Measurements from ENCODE around the gene CMSS1. TPM values are rescaled to one million over a fixed set of nuclear protein-coding genes. Genes with fewer than 3 reads are reported as not detected.

Gene CMSS1
- total RNA-seq, 1 experiment from 2014 or later, result 64.1 TPM

DNA sequence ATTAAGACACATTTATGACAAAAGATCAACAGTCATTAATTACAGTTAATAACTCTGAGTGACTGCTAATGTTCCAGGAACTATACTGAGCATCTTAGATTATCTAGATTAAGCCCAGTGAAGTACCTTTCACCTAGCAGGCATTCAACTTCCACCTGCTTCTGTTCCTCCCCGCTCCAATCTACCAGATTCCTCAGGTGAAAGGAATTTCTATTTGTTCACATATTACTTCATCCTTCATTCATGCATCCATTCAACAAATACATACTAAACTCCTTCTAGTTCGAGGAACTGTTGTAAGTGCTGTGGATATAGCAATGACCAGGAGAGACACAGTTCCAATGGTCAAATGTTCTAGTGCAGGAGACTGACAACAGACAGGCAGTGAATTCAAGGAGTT lies 157.3 kb downstream of the CMSS1 start:
- H3K4me1 ChIP-seq (ENCODE audit: control insufficient read depth in 1 of 2, insufficient read depth in 2 of 2, low read length in 2 of 2), result peaks cover 0 to 4% of the 10 kb centered on the region in 2 experiments; a peak in 1 of 4 replicates
- no peaks in the 10 kb centered on the region for H3K27me3 ChIP-seq (ENCODE audit: insufficient read depth, low read length)
- no peak overlapping the region for H2AFZ ChIP-seq (ENCODE audit: low read depth, low read length, poor library complexity, severe bottlenecking)
- ChIA-PET CTCF (no interaction called here), POLR2A (no interaction called here), RAD21 (ENCODE audit: low non-redundant PET in 1 of 2, low total read pairs in 2 of 2, uncharacterized antibody in 2 of 2, unreplicated experiment in 2 of 2) (no interaction called here)
- H3K9ac ChIP-seq (ENCODE audit: low read length), result no peak overlapping the region
- no peaks in the 10 kb centered on the region for H3K36me3 ChIP-seq (ENCODE audit: control insufficient read depth in 1 of 2, insufficient read depth in 2 of 2, low read length in 2 of 2)
- H3K27ac ChIP-seq (ENCODE audit: low read depth, low read length), result no peak overlapping the region
- no peaks in the 10 kb centered on the region for H3K79me2 ChIP-seq (ENCODE audit: insufficient read depth, low read length)
- H3K9me2 ChIP-seq (ENCODE audit: insufficient read depth), result no peaks in the 10 kb centered on the region
- no peaks in the 10 kb centered on the region for H4K20me1 ChIP-seq (ENCODE audit: insufficient read depth)
- DNase-seq (ENCODE audit: low read depth, low spot score) (no peak), ATAC-seq (no peak)
- H3K9me3 ChIP-seq (ENCODE audit: control insufficient read depth in 1 of 2, insufficient read depth in 1 of 2, low read depth in 1 of 2, low read length in 2 of 2), result no peaks in the 10 kb centered on the region
- H3K4me2 ChIP-seq (ENCODE audit: low read length), result no peak overlapping the region
- H3K4me3 ChIP-seq (replicated peaks in 1 of 2; ENCODE audit: low read depth in 1 of 2, low read length in 2 of 2), result no peak overlapping the region
- intact Hi-C loops (cut with micrococcal nuclease), result no loop called here
- no peak for TF ChIP-seq POLR2A (IDR thresholded peaks at IDR 0.05; ENCODE audit: borderline replicate concordance, extremely low read depth, insufficient read depth, insufficient read length)
- TF ChIP-seq, protein P1, sequence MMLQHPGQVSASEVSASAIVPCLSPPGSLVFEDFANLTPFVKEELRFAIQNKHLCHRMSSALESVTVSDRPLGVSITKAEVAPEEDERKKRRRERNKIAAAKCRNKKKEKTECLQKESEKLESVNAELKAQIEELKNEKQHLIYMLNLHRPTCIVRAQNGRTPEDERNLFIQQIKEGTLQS (IDR thresholded peaks at IDR 0.05), result no peak
- no peak for TF ChIP-seq CEBPB (IDR thresholded peaks at IDR 0.05; ENCODE audit: low read depth)
- no peak for TF ChIP-seq POLR2AphosphoS5 (IDR thresholded peaks at IDR 0.05; ENCODE audit: low read depth, low read length)
- no peak for TF ChIP-seq YY1 (IDR thresholded peaks at IDR 0.05; ENCODE audit: extremely low read depth, insufficient replicate concordance, low read depth, low read length)
- no peak for TF ChIP-seq SIN3A (IDR thresholded peaks at IDR 0.05; ENCODE audit: low read depth)
- BruUV-seq (replicated peaks), result no TSS peak

DNA sequence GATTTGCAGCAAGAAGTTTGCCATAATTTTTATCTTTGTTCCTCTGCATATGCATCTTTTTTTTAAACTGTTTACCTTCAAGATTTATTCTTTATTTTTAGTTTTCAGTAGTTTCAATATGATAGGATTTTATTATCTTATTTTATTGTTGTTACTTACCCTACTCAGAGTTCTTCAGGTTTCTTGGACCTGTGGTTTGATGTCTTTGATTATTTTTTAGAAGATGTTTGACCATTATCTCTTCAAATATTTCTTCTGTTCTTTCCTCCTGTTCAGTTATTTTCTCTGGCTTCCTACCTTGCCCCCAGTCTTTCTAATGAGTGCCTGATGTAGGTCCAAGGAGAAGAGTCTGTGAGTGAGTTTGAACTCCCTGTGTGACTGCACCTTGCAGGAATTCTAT lies 158.9 kb downstream of the CMSS1 start:
- no peaks in the 10 kb centered on the region for H3K79me2 ChIP-seq (ENCODE audit: insufficient read depth, low read length)
- peaks cover 0 to 4% of the 10 kb centered on the region in 2 experiments; a peak in 1 of 4 replicates for H3K4me1 ChIP-seq (ENCODE audit: control insufficient read depth in 1 of 2, insufficient read depth in 2 of 2, low read length in 2 of 2)
- H3K9me3 ChIP-seq (ENCODE audit: control insufficient read depth in 1 of 2, insufficient read depth in 1 of 2, low read depth in 1 of 2, low read length in 2 of 2), result no peaks in the 10 kb centered on the region
- ChIA-PET POLR2A (no interaction called here), CTCF (no interaction called here), RAD21 (ENCODE audit: low non-redundant PET in 1 of 2, low total read pairs in 2 of 2, uncharacterized antibody in 2 of 2, unreplicated experiment in 2 of 2) (no interaction called here)
- DNase-seq (ENCODE audit: low read depth, low spot score) (no peak), ATAC-seq (no peak)
- intact Hi-C loops (cut with micrococcal nuclease), result no loop called here
- no peaks in the 10 kb centered on the region for H4K20me1 ChIP-seq (ENCODE audit: insufficient read depth)
- no peaks in the 10 kb centered on the region for H3K27me3 ChIP-seq (ENCODE audit: insufficient read depth, low read length)
- no peak overlapping the region for H3K4me2 ChIP-seq (ENCODE audit: low read length)
- H3K27ac ChIP-seq (ENCODE audit: low read depth, low read length), result no peak overlapping the region
- no peaks in the 10 kb centered on the region for H3K9me2 ChIP-seq (ENCODE audit: insufficient read depth)
- no peak overlapping the region for H2AFZ ChIP-seq (ENCODE audit: low read depth, low read length, poor library complexity, severe bottlenecking)
- BruUV-seq (replicated peaks), result no TSS peak
- no peaks in the 10 kb centered on the region for H3K36me3 ChIP-seq (ENCODE audit: control insufficient read depth in 1 of 2, insufficient read depth in 2 of 2, low read length in 2 of 2)
- no peak overlapping the region for H3K9ac ChIP-seq (ENCODE audit: low read length)
- H3K4me3 ChIP-seq (replicated peaks in 1 of 2; ENCODE audit: low read depth in 1 of 2, low read length in 2 of 2), result no peak overlapping the region
- TF ChIP-seq POLR2A (IDR thresholded peaks at IDR 0.05; ENCODE audit: borderline replicate concordance, extremely low read depth, insufficient read depth, insufficient read length), result no peak
- TF ChIP-seq YY1 (IDR thresholded peaks at IDR 0.05; ENCODE audit: extremely low read depth, insufficient replicate concordance, low read depth, low read length), result no peak
- no peak for TF ChIP-seq JUND (IDR thresholded peaks at IDR 0.05)
- no peak for TF ChIP-seq ZFX (IDR thresholded peaks at IDR 0.05)
- TF ChIP-seq CEBPB (IDR thresholded peaks at IDR 0.05; ENCODE audit: low read depth), result no peak
- TF ChIP-seq, protein P2, sequence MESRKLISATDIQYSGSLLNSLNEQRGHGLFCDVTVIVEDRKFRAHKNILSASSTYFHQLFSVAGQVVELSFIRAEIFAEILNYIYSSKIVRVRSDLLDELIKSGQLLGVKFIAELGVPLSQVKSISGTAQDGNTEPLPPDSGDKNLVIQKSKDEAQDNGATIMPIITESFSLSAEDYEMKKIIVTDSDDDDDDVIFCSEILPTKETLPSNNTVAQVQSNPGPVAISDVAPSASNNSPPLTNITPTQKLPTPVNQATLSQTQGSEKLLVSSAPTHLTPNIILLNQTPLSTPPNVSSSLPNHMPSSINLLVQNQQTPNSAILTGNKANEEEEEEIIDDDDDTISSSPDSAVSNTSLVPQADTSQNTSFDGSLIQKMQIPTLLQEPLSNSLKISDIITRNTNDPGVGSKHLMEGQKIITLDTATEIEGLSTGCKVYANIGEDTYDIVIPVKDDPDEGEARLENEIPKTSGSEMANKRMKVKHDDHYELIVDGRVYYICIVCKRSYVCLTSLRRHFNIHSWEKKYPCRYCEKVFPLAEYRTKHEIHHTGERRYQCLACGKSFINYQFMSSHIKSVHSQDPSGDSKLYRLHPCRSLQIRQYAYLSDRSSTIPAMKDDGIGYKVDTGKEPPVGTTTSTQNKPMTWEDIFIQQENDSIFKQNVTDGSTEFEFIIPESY (IDR thresholded peaks at IDR 0.05; ENCODE audit: extremely low read depth, insufficient replicate concordance, low read length), result no peak
- no peak for TF ChIP-seq SP1 (IDR thresholded peaks at IDR 0.05; ENCODE audit: low read depth)
- no peak for TF ChIP-seq EZH2 (IDR thresholded peaks at IDR 0.05)
- TF ChIP-seq ZNF274 (IDR thresholded peaks at IDR 0.05; ENCODE audit: low read depth, low read length), result no peak
- TF ChIP-seq, protein P3, sequence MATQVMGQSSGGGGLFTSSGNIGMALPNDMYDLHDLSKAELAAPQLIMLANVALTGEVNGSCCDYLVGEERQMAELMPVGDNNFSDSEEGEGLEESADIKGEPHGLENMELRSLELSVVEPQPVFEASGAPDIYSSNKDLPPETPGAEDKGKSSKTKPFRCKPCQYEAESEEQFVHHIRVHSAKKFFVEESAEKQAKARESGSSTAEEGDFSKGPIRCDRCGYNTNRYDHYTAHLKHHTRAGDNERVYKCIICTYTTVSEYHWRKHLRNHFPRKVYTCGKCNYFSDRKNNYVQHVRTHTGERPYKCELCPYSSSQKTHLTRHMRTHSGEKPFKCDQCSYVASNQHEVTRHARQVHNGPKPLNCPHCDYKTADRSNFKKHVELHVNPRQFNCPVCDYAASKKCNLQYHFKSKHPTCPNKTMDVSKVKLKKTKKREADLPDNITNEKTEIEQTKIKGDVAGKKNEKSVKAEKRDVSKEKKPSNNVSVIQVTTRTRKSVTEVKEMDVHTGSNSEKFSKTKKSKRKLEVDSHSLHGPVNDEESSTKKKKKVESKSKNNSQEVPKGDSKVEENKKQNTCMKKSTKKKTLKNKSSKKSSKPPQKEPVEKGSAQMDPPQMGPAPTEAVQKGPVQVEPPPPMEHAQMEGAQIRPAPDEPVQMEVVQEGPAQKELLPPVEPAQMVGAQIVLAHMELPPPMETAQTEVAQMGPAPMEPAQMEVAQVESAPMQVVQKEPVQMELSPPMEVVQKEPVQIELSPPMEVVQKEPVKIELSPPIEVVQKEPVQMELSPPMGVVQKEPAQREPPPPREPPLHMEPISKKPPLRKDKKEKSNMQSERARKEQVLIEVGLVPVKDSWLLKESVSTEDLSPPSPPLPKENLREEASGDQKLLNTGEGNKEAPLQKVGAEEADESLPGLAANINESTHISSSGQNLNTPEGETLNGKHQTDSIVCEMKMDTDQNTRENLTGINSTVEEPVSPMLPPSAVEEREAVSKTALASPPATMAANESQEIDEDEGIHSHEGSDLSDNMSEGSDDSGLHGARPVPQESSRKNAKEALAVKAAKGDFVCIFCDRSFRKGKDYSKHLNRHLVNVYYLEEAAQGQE (IDR thresholded peaks at IDR 0.05; ENCODE audit: low read depth), result no peak
